Measurements from ENCODE around the gene KRTAP10-12. TPM values are rescaled to one million over a fixed set of nuclear protein-coding genes. Genes with fewer than 3 reads are reported as not detected.

Gene KRTAP10-12
- total RNA-seq, 1 donor from 2014 or later = not detected

DNA sequence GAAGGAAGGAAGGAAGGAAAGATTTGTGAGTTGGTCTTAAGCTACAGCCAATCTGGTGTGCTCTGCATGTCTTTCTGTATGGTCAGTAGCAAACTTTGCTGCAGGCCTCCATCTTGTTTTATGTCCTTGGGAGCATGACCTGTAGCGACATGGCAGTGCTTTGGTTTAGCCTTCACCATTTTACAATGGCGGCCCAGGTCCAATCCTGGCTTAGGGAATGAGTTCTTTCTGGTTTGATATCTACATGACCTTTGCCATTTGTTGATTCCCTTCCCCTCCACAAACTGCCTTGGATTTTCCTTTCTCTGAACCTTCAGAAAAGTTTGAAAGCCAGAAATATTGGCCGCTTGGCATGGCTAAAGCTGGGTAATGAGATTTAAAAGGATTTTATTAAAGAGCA lies 44.9 kb downstream of the KRTAP10-12 start:
- Histone ChIP-seq H3K4me1 (no peaks in the 10 kb centered on the region), H3K27ac (no peak overlapping the region), H3K36me3 (no peaks in the 10 kb centered on the region), H3K4me3 (no peak overlapping the region), H3K9me3 (peaks cover 7 to 14% of the 10 kb centered on the region in 2 donors), H3K27me3 (no peaks in the 10 kb centered on the region)
- DNase-seq (ENCODE audit: low spot score in 2 of 2) = peak in 1 of 2 donors; percentile 3
- intact Hi-C loops (cut with DNase I) = no loop called here
- no peak for TF ChIP-seq CTCF (IDR thresholded peaks at IDR 0.05)

DNA sequence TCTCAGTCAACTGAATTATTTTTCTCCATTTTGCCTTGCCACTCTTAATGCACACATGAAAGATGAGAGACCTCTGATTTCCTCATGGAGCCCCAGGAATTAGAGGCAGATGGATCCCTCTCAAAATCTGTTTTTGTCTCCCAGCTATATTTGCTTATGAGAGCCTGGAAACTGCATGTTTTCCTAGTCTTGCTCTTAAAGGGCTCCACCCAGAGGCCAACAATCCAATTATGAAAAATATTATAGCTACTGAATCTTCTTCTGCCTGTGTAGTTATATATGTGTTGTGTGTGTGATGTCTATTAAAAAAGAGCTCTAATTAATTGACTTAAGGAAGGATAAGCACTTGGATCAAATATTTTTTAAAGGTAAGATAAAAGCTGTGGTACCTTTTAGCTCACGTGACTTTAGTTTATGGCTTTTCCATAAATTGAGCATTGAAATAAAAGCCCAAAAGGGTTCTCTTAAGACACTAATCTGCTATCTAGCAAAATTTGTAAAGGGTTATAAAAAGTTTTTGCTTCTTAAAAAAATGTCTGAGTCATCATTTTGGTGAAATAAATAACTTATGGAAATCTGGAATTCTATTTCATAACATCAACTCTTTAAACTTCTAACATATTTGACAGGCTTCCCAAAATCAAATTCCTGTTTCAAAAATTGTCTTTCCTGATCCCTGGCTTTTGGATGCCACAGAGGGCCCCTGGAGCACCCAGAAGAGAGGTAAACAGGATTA lies 45.6 kb downstream of the KRTAP10-12 start:
- H3K4me3 ChIP-seq = no peak overlapping the region
- no peaks in the 10 kb centered on the region for H3K27me3 ChIP-seq
- no peak overlapping the region for H3K27ac ChIP-seq
- no peak for TF ChIP-seq CTCF (IDR thresholded peaks at IDR 0.05)
- H3K9me3 ChIP-seq = peaks cover 7 to 8% of the 10 kb centered on the region in 2 donors
- DNase-seq (ENCODE audit: low spot score in 2 of 2) = no peak
- no peaks in the 10 kb centered on the region for H3K4me1 ChIP-seq
- no peaks in the 10 kb centered on the region for H3K36me3 ChIP-seq
- intact Hi-C loops (cut with DNase I) = no loop called here

Other genes with a start within 250 kb of the KRTAP10-12 start
- gene LRRC3, start 241.7 kb upstream of the KRTAP10-12 start, total RNA-seq = 2.2 TPM
- not detected for gene KRTAP10-1, start 157.0 kb upstream of the KRTAP10-12 start, total RNA-seq
- gene KRTAP10-2, start 145.7 kb upstream of the KRTAP10-12 start, total RNA-seq = not detected
- gene KRTAP10-3, start 138.4 kb upstream of the KRTAP10-12 start, total RNA-seq = not detected
- gene KRTAP10-4, start 123.4 kb upstream of the KRTAP10-12 start, total RNA-seq = not detected
- gene KRTAP10-5, start 116.6 kb upstream of the KRTAP10-12 start, total RNA-seq = not detected
- gene KRTAP10-6, start 104.7 kb upstream of the KRTAP10-12 start, total RNA-seq = not detected
- not detected for gene KRTAP10-7, start 96.6 kb upstream of the KRTAP10-12 start, total RNA-seq
- not detected for gene KRTAP10-8, start 85.1 kb upstream of the KRTAP10-12 start, total RNA-seq
- gene KRTAP10-9, start 70.1 kb upstream of the KRTAP10-12 start, total RNA-seq = not detected
- gene KRTAP10-10, start 59.8 kb upstream of the KRTAP10-12 start, total RNA-seq = not detected
- not detected for gene KRTAP10-11, start 50.8 kb upstream of the KRTAP10-12 start, total RNA-seq
- not detected for gene KRTAP12-4, start 42.5 kb upstream of the KRTAP10-12 start, total RNA-seq
- gene KRTAP12-3, start 39.2 kb upstream of the KRTAP10-12 start, total RNA-seq = not detected
- not detected for gene KRTAP12-2, start 30.2 kb upstream of the KRTAP10-12 start, total RNA-seq
- gene KRTAP12-1, start 15.0 kb upstream of the KRTAP10-12 start, total RNA-seq = not detected
- gene TSPEAR, start 14.4 kb downstream of the KRTAP10-12 start, total RNA-seq = not detected
- 58.1 TPM for gene UBE2G2, start 104.6 kb downstream of the KRTAP10-12 start, total RNA-seq
- 69.2 TPM for gene SUMO3, start 120.9 kb downstream of the KRTAP10-12 start, total RNA-seq
- 468 TPM for gene PTTG1IP, start 176.5 kb downstream of the KRTAP10-12 start, total RNA-seq
- 65.5 TPM for gene ITGB2, start 223.7 kb downstream of the KRTAP10-12 start, total RNA-seq
- 0.75 TPM for gene SLX9, start 242.9 kb downstream of the KRTAP10-12 start, total RNA-seq